Tibial nerve (tissue), 4 donors: ENCODE results near the gene BOLA3.

Experiments used
- CTCF ChIP-seq, 5 experiments: fragments of 200-600 bp in 3 of 5; fragments of 450-650 bp in 2 of 5; sonication (generic) in 3 of 5; IDR thresholded peaks; one replicate each; pipeline ENCODE4 v1.5.1; 2016 to 2019; ENCODE audit warnings: antibody characterized with exemption in 5 of 5, mild to moderate bottlenecking in 3 of 5, moderate library complexity in 2 of 5
- EP300 ChIP-seq, 2 donors: sonication (generic); formaldehyde crosslinking; IDR thresholded peaks; one replicate each; pipeline ENCODE4 v1.6.1; 2017; ENCODE audit warnings: antibody characterized with exemption in 2 of 2, mild to moderate bottlenecking in 1 of 2
- POLR2A ChIP-seq, 2 donors: fragments of 450-650 bp; IDR thresholded peaks; one replicate each; pipeline ENCODE4 v1.6.1; 2017; ENCODE audit warnings: antibody characterized with exemption in 2 of 2, mild to moderate bottlenecking in 2 of 2, moderate library complexity in 2 of 2

- no peak for TF ChIP-seq CTCF (IDR thresholded peaks at IDR 0.05)
- TF ChIP-seq POLR2A (IDR thresholded peaks at IDR 0.05), result no peak
- TF ChIP-seq EP300 (IDR thresholded peaks at IDR 0.05), result no peak
Measured at GRCh38 chr2:74103763-74104162, 43.9 kb downstream of the BOLA3 start.
